NCI-H2029 treated with DMSO at 0.1 percent for 48 hours (cell line): Measurements from ENCODE around the gene PROM1.

Source experiments
- DNase-seq: peaks from one replicate; lab custom pipeline; 2025; lab: John Stamatoyannopoulos, UW

PROM1 gene, protein sequence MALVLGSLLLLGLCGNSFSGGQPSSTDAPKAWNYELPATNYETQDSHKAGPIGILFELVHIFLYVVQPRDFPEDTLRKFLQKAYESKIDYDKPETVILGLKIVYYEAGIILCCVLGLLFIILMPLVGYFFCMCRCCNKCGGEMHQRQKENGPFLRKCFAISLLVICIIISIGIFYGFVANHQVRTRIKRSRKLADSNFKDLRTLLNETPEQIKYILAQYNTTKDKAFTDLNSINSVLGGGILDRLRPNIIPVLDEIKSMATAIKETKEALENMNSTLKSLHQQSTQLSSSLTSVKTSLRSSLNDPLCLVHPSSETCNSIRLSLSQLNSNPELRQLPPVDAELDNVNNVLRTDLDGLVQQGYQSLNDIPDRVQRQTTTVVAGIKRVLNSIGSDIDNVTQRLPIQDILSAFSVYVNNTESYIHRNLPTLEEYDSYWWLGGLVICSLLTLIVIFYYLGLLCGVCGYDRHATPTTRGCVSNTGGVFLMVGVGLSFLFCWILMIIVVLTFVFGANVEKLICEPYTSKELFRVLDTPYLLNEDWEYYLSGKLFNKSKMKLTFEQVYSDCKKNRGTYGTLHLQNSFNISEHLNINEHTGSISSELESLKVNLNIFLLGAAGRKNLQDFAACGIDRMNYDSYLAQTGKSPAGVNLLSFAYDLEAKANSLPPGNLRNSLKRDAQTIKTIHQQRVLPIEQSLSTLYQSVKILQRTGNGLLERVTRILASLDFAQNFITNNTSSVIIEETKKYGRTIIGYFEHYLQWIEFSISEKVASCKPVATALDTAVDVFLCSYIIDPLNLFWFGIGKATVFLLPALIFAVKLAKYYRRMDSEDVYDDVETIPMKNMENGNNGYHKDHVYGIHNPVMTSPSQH

DNA sequence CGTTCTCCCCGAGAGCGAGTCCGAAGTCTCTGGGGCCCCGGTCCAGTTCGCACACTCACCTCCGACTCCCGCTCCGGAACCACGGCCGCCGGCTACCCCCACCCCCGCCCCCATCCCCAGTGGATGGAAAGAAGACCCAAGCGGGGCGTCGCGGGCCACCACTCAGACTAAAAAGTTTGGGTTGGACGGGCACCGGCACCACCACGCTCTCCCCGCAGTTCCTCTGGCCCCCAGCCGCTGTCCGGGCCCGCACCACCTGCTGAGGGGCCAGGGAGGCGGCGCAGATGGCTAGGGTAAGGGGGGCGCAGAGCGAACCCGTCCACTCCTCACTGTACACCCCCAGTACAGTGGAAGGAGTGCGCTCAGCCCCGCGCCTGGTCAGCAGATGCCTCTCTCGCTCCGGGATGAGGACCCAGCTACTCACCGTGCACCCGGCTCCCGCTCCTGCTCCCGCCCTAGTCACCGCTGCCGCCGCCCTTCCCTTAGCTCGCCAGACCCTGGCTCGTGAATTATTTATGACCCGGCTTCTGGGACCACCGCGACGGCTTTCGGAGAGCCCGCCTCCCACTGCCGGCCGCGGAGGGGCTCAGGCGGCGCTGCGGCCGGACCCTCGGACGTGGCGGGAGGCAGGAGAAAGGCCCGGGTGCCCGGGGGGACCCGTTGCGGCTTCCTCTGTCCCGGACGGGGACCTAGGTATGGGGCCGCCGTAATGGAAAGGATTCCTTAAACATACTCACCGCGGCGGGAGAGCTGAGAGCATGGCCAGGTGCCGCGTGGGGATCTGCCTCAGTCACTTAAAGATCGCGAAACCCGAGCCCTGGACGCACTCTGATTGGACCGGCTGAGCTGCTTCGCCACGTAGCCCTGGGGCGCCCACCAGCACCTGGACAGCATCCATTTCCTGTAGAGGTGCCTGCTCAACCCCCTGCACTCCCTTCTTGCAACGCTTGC lies at the start of gene PROM1:
Gene PROM1, minus strand, starts transcription at position 783 of the 951 bp plus-strand sequence. CDS start 8,117 bp downstream, outside the sequence.
- peak; percentile 15 for DNase-seq

DNA sequence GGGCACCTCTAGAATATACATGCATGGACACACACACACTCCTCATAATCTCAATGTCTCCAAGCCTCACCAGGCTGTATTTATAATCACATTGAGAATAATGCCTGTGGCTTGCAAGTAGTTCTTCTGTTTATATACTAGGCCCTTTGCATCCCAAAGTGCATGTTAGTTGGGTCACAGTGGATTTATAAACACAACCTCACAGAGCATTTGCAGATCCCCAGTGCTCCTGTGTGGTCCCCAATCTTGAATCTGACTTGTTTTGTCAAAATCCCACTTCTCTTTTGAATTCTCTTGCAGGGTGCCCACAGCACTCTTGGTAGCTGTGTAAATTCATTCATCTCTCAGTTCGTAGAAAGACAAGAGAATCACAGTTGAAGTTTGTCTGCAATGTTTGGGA lies 49.6 kb upstream of the PROM1 start:
- DNase-seq: no peak

DNA sequence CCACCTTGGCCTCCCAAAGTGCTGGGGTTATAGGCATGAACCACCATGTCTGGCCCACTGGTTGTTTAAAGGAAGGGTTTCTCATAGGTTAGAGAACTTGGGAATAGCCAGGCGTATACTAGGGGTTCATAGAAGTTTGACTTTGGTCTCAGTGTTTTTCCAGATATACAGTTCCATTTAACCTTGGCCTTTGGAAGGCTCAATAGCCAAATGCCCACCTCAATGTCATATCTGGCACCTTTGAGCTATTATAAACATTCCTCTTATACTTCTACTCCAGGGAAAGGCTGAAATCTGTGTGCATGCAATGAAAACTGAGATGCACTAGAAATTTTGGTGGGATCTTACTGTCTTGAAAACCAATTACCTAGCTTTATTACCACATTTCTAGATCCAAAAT lies 47.5 kb upstream of the PROM1 start:
- no peak for DNase-seq

DNA sequence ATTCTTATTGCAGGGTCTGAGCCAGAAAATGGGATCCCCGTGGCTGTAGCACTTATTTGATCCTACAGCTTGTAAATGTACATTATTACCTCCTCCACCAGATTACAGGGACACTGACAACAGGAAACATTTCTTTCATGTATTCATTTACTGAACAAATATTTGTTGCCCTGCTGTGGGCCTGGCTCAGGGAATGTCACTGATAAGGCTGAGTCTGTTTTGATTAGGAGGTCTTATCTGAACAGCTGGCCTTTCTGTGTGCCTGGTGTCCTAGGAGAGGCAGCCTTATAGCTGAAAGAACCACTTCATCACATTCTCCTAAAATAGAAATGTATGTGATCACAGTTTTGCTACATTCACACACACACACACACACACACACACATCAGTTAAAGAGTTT lies 45.5 kb upstream of the PROM1 start:
- DNase-seq: peak; percentile 86

DNA sequence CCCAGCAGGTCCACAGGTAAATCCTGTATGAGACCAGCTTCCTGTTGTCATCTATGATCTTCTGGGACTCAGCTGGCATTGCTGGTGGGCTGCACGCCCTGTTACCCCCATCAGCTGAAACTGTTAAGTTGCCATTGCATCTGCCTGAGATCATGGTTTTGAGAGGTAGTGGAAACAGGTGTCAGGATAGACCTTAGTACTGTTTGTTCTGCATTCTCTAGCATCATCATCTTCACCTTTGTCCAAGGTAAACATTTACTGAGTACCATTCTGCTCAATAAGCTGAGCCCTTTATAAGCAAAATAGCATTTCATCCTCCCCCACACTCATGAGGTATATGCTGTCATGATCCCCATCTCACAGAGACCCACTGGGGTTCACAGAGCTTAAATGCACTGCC lies 42.9 kb upstream of the PROM1 start:
- peak; percentile 73 for DNase-seq

DNA sequence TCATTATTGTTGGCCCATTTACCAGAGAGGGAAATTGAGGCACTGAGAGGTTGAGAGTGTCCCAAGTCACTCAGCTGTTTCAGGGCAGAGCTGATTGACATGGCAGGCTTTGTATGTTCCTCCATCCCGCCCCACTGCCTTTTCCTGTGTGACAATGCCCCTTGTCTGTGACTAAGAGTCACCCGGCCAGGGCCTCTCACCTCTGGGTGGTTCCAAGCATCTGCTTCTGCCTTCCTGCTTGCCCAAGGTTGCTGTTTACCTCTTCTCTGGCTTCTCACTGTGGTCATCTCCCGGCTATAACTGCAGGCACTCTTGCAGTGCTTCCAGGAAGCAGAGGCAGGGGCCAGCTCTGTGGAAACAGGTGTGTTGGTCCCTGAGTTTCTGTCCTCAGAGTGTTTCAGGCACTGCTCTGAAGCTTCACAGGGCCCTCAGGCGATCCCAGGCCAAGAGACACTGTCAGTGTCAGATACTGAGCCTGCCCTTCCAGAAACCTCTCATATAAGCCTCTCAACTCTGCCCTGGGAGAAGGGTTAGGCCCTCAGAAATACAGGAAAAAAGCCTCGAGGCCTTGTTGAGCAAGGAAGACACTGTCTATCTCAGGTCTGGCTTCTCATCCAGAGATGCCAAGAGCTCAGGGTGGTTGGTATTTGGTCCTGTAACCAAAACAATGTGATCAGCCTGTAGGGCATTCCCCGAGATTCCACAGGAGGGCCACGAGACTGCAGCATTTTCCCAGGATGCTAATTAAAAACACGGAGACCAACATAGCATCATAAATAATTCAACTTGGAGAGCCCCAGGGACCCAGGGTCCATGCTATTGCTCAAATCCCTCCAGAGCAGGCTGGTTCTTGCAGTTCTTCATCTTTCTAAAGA lies 42.0 kb upstream of the PROM1 start:
- peak; percentile 39 for DNase-seq

DNA sequence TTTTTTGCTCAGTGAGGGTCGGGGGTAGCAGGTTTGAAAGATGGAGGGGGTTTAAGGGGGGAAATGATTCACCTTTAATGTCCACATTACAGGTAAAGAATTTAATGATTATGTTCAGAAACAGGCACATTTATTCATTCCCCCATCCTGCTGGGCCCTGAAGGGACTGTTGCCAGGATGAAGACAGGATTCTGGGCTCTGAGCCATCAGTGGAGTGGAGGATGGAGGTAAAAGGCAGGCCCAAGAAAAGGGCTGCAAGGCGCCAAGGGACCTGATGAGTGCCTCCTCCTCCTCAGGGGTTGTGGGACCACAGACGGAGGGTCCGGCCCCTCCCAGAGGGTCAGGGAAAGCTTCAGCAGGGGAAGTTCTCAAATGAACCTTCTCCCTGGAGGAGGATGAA lies 40.4 kb upstream of the PROM1 start:
- peak; percentile 45 for DNase-seq

DNA sequence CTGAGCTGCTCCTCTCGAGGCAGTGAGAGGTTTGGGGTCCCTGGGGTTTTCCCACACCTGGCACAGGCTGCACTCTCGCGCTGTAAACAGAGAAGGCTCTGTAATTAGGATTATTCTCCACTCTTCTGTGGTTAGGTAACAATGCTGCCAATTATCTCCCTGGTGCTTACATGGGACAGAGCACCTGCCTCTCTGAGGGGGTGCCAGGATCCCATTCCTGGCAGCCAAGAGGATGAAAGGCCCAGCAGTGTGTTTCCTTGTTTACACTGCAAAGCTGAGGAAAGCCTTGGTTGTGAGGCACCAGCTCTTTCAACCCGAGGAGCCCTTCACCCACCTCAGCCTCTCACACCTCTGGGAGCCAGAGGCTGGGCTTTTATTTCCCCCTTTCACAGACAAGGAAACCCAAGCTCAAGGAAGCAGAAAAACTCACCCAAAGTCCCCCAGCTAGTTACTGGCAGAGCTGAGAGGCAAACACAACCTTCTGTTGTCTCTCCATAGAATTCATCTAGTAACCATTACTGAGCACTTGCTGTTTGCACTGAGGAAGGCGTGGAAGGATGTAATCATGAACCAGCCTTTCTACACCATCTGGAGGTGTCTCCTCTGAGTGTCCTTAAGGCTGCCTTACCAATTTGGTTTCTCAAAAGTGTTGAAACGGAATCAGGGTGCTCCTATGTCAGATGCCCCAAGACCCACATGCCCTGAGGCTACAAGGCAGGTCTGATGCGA lies 39.7 kb upstream of the PROM1 start:
- DNase-seq: peak; percentile 90

DNA sequence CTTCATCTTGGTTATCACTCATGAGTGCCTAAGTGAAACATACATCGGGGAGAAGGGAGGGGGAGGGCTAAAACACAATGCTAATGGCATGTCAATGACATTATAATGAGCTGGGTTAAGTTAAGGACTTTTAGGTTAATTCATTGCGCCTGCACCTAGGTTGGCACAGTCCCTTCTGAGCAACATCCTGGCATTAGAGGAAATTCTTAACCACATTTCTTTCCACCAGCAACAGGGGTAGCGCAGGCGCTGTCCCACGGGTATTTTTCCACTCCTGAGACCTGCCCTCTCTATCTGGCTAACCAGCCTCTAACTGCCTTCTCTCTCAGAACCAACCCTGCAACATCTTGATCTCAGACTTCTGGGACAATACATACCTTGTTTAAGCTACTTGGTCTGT lies 39.0 kb upstream of the PROM1 start:
- DNase-seq: no peak

DNA sequence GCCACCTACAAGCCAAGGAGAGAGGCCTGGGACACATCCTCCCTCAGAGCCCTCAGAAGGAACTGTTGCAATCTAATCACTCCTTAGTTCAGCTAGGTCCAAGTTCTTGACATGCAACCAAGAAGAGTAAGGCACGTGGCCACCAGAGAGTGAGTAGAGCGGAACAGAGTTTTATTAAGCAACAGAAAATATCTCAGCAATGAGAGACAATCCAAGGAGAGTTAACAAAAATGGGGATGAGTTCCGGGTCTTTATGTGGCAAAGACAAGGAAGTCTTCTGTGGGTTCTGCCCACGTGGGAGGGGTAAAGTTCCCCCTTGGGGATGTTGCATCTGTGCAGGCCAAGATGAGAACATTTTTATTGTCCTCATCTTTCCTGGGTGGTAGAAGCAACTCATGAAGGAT lies 38.5 kb upstream of the PROM1 start:
- DNase-seq: no peak

DNA sequence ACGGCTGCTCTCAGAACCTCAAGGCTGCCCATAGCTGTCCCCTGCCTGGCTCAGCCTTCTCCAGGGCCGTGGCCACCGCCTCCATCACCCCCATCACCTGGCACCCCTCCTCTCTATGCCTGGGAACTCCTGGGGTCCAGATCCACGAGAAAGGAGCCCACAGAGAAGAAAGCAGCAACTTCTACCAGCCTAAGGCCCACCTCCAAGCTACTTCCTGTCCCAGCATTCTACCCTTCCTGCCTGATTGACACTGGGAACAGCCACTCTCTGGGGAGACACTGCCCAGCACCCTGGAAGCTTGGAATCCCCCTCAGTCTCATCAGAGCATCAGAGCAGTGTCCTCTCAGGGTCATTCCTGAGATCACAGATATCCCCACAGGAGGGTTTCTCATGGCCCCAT lies 36.9 kb upstream of the PROM1 start:
- no peak for DNase-seq

DNA sequence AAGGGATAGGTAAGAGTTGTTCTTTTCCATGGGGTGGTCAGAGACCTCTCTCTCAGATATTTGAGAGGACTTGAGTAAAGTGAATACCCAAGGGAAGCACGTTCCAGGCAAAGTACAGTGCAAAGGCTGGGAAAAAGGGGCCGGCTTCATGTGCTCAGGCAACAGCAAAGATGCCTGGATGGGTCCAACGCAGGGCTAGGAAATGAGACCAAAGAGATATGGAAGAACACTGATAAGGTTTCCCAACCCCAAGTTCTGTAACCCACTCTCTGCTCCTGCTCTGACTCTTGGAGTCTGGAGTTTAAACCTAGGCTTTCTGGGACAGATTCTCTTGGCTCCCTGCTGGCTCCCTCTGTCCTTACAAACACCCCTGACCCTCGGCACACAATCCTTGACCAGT lies 36.2 kb upstream of the PROM1 start:
- no peak for DNase-seq

DNA sequence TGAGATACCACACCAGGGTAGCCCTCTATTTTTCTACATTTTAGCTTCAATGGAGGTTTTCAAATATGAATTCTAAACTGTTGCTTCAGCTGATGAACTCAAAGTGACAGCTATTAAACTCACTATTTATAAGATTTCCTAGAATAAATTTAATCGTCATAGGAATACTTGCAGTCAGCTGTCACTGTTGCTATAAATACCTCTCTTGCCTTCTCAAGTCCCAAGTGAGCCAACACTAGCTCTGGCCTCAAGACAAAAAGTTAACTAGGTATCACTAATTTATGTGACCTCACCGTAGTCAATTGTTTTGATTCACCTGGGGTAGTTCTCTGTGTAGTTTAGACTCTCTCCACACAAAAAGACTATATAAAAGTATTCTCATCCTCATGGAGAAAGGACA lies 34.3 kb upstream of the PROM1 start:
- no peak for DNase-seq

DNA sequence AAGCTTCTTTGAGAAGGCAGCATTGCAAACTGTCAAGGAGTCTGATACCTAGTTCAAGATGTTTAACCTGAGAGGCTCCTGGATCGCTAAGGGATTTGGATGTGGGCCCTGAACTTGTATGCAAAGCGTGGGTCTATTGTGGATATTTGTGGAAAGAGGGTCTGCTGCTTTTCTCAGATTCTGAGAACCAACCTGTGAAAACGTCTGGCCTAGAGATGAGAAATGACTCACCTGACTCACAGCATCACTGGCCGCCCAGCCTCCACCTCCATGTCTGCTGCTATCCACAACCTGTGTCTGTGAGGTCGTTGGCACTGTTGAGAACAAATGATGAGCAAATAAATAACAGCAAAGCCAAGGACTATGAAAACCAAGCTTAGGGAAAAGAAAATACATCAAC lies 33.3 kb upstream of the PROM1 start:
- peak; percentile 55 for DNase-seq

DNA sequence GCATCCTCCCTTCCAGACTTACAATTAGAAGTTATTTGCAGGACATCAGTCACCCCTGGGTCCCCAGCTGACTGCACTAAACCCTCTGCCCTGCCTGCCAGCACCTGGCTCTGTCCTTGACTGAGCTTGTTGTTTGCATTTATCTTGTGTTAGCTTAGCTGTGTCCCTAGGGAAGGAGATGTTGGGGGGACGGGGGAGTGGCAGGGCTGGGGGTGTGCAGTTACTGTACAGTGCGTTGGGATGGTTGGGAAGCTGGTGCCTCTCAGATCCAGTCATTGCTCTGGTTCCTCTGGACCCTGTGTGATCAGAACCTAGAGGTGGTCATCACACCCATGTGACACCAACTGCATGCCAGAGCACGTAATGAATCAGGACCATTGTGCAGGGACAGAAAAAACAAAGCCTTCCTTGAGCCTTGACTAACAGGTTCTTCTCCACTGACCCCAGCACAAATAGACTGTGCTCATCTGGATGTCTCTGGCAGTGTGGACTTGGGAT lies 32.7 kb upstream of the PROM1 start:
- no peak for DNase-seq

DNA sequence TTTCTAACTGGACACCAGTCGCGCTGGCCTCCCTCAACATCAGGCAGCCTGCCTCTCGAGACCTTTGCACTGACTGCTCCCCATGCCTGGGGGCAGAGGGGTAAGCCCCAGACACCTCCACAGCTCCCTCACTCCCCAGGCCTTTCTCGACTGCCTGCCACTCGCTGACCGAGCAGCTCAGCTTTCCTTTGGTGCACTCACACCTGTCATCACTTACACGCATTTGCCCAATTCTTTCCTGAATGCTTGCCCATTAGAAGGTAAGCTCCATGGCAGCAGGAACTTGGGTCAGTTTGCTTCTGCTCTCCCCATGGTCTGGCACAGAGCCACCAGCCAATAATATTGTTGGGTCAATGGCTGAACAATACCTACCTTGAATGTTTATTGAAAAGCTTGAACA lies 32.2 kb upstream of the PROM1 start:
- DNase-seq: peak; percentile 56

DNA sequence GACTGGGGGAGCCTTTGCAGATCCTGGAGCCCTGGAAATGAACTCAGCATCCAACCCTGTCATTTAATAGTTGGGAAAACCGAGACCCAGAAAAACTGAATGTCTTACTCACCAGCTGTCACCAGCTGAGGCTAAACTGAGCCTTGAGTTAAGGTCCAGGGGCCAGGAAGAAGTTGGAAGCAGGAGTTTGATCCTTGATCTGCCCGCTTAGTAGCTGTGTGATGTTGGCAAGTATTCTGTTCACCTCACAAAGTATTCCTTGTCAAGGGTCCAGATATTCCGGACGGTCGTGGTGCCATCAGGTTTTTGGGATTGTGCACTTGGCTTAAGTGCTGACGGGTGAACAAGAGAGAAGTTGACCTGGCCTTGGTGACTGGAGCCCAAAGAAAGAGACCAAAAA lies 30.7 kb upstream of the PROM1 start:
- DNase-seq: no peak

DNA sequence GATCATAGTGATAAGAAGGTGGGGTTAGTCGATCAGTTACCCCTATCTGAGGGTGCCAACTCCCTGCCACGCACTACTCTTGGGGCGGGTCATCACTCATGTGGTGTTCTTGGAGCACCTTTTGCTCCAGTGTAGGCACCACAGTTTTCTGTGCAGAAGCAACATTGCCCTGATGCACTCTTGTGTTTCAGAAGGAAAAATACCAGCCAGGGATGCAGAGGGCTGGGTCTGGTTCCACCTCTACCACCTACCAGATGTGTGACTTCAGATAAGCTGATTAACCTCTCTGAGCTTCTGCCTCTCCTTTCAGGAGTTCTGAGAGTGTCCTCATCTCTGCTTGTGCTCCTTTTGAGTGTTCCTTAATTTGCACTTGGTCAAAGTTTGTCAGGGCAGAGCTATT lies 29.9 kb upstream of the PROM1 start:
- DNase-seq: no peak

DNA sequence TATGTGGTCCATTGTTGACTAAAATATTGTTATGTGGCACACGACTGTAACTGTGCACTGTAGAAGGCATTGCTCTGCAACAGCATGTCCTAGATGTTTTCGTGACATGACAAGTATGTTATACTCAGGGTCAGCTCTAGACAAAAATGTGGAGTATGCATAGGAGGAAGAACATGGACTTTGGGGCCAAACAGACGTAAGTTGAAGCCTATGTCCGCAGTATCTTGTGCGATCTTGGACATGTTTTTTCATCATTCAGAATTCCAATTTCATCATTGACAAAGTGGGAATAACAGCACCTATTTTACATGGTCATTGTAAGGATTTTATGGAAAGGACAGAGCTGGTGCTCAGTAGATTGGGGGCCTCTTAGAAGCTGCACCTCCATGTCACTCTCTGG lies 27.7 kb upstream of the PROM1 start:
- DNase-seq: no peak

DNA sequence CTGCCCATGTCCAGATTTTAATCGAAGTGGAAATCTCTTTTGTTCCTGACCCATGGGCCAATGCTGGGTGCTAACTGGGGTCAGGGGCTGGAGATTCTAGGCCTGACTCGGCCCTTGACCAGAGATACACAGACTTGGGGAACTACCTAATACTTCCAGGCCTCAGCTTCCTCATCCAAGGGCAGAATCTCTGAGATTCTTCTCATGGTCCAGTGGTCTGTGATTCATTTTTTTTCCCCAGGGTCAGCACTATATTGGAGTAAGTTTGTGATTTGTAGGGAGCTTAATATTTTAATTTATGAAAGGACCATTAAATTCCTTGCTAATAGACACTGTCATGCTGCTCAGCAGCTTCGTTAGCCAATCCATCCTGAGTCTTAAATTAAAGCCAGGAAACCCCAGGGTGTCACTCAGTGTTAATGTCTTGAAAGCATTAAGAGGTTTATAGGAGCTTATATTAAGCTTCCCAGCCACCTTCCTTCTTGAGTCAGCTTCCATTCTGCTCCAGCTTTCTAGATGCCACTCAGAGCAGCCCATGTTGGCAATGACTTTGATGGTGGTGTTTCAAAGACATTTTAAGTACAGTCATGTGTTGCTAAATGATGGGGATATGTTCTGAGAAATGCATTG lies 27.0 kb upstream of the PROM1 start:
- no peak for DNase-seq
